Cortex of kidney (tissue), 1 donor: ENCODE results near the gene ST6GALNAC3.

ENCODE experiments used
- DNase-seq: peaks from one replicate; lab custom pipeline; 2025; lab: John Stamatoyannopoulos, UW

Gene ST6GALNAC3

GRCh38 chr1:76430531-76430930 is 356.0 kb downstream of the ST6GALNAC3 start:
- no peak for DNase-seq

GRCh38 chr1:76433526-76433925 is 359.0 kb downstream of the ST6GALNAC3 start:
- DNase-seq = no peak

DNA sequence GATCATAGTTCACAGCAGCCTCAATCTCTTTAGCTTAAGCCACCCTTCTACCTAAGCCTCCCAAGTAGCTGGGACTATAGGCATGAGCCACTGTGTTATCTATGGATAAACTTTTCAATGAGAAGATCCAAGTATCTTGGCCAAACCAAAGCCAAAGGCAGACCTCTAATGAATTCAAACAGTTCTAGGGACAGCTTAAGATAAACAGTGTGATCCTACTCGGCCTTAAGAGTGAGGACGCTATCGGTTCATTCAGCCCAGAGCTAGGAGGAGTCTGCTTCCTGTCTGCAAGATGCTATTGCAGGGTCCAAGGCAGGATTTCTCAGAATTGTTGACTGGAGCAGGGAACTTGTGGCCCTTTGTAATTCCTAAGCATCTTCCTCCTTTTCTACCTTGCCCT is 368.7 kb downstream of the ST6GALNAC3 start:
- no peak for DNase-seq

DNA sequence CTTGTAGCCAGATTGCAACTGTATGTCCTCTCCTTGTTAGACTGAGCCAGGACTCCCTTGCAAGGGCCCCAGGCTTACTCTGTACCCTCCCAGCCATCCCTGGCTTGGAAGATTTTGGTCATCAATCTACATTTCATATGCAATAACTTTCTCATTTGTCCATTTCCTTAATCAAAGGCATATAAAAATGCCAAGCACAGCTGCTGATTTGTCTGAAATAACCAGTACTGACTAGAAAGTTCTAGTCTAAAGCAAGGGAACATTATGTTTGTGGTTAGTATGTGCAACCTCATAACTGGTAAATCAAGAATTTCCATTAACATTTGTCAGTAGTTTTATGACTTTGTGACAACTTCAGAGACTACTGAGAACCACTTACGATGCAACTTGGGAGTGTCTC is 370.2 kb downstream of the ST6GALNAC3 start:
- no peak for DNase-seq

- no peak for DNase-seq
Observed at GRCh38 chr1:76450229-76450628, 375.7 kb downstream of the ST6GALNAC3 start.

DNA sequence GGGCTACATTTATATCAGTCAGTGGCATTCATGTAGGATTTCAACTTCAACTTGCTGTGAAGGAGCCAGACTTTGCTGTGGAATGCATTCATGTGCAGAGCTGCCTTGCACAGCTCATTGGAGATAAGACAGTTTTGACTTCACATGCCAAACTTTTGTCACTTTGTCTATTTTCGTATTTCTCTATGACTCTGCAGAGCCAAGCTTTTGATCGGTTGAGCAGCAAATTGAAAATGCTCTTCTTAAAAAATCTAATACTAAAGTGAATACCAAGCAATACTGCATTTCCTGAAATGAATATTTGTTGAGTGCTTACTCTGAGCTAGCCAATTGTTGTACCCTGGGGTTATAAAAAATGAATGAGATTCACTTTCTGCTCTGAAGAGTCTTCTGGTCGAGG is 388.7 kb downstream of the ST6GALNAC3 start:
- no peak for DNase-seq

GRCh38 chr1:76463849-76464248 is 389.3 kb downstream of the ST6GALNAC3 start:
- DNase-seq = no peak

DNA sequence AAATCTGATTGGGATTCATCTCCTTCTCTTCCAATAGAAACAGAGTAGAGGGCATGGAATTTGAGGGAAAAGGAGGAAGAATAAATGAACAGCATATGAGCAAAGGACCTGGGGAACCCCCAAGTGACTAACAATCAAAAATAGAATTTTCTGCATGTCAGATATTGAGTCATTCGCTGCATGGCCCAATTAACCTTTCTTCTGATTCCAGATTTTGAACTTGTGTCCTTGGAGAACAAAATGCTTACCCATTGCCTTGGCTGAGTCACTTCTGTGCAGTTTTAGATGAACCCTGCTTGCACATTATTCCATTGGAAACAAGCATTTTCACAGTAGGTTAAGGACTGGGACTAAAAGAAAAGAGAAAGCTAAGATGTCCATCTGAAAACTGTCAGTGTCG is 390.5 kb downstream of the ST6GALNAC3 start:
- DNase-seq = no peak

- no peak for DNase-seq
Observed at GRCh38 chr1:76470166-76470565, 395.6 kb downstream of the ST6GALNAC3 start.

GRCh38 chr1:76471536-76471935 is 397.0 kb downstream of the ST6GALNAC3 start:
- no peak for DNase-seq

GRCh38 chr1:76473591-76473990 is 399.0 kb downstream of the ST6GALNAC3 start:
- DNase-seq = no peak

- DNase-seq = no peak
Observed at GRCh38 chr1:76474922-76475321, 400.4 kb downstream of the ST6GALNAC3 start.

DNA sequence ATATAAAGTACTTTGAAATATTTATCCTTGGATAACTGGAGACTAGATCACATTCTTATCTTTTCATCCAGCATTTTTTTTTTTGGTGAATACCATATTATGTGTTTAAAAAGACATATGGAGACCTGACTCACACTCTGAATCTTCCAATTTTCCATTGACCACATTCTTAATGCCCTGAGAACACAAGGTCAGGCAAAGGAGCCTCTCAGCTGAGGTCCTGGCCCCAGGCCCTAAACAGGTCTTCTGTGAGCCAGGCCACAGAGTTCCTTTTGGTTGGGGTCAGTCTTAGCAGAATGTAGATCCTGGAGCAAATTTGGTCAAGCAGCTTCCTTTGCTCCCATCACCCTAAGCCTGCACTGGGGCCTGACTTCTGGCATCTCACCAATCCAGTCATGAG is 402.6 kb downstream of the ST6GALNAC3 start:
- no peak for DNase-seq

DNA sequence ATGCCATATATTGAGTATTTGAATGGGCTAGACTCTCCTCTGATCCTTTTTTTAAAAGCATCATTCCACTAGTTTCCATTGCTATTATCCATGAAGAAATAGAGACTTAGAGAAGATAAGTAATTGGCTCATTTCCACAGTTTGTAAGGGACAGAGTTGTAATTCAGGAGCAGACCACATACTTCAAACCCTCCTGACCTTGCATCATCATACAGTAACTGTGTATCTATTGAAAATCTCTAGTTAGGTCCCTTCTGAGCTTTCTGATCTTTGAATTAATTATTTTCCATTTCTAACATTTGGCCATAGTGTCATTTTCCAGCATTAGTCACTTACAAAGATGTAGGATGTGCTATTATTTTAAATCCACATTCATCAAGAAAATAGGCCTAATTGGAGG is 406.3 kb downstream of the ST6GALNAC3 start:
- no peak for DNase-seq

- no peak for DNase-seq
Observed at GRCh38 chr1:76481672-76482071, 407.1 kb downstream of the ST6GALNAC3 start.

- no peak for DNase-seq
Observed at GRCh38 chr1:76482272-76482671, 407.7 kb downstream of the ST6GALNAC3 start.

DNA sequence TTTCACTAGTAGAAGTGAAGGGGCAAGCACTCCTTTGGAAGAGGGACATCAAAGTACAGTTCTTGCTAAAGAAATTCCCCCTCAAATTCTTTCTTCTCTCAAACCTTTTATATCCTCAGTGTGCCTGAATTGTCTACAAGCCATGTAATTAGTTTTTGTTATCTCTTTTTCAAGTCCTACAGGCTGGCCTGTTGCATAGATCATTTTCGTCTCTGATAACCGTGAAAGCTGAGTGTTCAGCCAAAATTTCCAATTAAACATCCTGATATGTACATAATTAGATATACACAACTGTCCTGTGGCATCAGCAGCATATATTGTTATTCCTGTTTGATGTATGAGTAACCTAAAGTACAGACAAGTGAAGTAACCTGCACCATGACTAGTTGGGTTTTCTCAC is 417.2 kb downstream of the ST6GALNAC3 start:
- no peak for DNase-seq

DNA sequence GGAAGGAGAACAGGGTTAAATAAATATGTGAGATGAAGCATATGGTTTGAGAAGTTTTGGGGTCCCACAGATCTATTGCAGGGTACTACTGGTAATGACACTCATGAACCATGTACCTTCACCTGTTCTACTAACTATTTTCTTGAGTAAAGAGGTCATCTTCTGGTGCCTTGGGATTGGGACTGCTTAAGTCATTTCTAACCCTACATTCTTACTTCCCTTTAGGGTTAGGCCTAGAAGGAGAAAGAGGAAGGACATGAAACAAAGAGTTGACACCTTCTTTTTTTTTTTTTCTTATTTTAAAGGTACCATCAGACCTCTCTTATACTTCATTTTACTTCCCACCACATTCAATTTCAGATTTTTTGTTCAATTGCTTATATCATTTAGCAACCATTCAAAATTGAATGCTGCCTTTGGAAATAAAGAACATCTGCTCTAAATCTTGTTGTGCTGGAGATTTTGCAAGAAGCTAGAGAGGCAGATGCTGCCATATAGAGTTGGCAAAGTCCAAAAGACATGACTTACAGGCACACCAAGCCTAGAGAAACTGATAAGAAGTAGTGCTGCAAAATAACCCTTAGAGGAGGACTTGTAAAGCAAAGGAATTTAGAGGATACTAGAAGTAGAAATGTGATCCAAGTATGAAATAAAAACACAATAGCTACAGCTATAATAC is 418.3 kb downstream of the ST6GALNAC3 start:
- no peak for DNase-seq

DNA sequence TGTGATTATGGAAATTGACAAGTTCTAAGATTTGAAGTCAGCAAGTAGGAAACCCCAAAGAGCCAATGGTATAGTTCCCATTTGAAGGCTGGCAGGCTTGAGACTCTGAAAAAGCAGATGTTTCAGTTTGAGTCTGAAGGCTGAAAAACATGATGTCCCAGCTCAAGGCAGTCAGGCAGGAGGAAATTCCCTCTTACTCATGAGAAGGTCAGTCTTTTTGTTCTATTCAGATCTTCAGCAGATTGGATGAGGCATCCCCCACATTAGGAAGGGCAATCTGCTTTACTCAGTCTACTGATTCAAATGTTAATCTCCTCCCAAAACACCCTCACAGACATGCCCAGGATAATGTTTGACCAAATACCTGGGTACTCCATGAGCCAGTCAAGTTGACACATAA is 420.3 kb downstream of the ST6GALNAC3 start:
- no peak for DNase-seq

DNA sequence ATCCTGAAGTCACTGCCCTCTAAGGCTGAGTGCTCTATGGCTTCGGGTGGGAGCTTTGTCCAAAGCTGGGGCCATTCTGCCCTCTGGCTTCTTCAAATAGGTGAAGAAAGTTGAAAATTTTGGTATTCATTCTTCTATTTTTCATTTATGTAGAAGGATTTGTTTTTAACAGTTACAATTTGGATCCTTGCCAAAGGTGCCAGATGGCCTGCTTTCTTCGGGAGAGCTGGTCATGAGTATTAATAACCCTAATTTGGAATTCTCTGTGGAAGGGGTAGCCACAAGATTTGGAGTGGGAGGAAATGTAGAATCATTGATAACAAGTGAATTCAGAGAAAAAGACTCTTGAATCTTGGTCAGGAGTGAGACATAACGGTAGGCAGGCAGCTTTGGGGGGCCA is 422.3 kb downstream of the ST6GALNAC3 start:
- no peak for DNase-seq

DNA sequence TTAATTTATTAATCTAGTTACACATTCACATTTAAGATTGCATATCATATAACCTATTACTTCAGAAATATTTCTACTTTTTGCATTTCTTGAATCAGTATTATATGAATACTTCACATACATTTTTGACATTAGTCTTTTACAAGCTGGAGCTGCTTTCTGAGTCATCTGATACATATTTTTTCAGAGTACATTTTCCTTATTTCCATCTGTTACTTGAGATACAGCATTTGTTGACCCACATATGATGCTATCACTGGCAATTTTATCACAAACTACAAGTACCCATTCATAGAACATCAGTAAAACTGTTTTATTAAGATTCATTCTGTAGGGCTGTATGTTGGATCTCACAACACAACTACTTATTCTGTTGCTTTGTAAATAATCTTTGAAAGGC is 425.6 kb downstream of the ST6GALNAC3 start:
- no peak for DNase-seq

GRCh38 chr1:76501136-76501535 is 426.6 kb downstream of the ST6GALNAC3 start:
- no peak for DNase-seq

DNA sequence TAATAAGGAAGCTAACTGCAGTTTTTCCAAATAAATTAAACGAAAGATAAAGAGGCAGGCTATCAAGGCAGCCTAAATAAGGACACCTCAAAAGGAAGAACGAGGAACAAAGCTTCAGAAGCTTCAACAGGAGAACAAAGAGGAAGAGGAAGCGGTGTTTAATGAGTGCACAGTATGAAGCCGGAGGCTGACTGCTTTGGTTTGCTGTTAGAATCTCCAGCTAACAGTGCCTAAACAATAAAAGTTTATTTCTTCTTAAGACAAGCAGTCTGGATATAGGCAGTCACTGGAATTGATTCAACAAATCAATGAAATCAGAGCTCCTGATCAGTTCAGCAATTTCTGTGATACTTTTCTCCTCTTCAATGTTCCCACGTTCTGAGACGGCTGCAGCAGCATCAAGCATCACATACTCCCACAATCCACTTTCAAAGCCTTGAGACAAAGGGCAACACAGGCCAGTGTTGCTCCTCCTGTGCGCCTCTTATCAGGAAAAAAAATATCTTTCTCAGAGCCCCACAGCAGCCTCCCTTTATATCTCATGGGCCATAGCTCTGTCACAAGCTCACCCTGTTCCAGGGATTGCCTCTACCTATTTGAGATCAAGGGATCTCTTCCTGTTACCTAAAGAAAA is 427.2 kb downstream of the ST6GALNAC3 start:
- no peak for DNase-seq

- DNase-seq = no peak
Observed at GRCh38 chr1:76503100-76503499, 428.6 kb downstream of the ST6GALNAC3 start.
